AG20443 (cell line): ENCODE results near the gene VPS29.
"Not testable (repeated sequence)": the region's sequence is repeated elsewhere in the genome, so short reads cannot be mapped to it uniquely, and the experiment has no call there.

ENCODE experiments used
- DNase-seq: peaks from one replicate; pipeline ENCODE4 v3.0.0; 2012; ENCODE audit warnings: low spot score, mixed read lengths

Gene VPS29

DNA sequence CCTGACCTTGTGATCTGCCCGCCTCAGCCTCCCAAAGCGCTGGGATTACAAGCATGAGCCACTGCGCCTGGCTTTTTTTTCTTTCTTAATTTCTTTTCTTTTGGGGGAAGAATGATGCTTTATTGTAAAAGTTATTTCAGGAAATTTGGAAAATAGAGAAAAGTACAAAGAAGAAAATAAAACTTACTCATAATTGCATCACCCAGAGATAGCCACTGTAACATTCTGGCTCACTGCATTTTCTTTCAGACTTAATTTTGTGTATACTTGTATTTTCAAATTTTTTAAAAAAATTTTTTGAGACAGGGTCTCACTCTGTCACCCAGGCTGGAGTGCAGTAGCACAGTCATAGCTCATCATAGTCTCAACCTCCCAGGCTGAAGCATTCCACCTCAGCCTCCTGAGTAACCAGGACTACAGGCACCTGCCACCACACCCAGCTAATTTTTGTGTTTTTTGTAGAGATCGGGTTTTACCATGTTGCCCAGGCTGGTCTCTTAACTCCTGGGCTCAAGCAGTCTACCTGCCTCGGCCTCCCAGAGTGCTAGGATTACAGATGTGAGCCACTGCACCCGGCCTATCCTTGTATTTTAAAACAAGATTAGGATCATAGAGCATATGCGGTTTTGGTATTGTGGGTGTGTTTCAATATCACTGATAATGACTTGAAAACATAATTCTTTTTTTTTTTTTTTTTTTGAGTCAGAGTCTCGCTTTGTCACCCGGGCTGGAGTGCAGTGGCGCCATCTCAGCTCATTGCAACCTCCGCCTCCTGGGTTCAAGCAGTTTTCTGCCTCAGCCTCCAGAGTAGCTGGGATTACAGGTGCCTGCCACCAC, 19.2 kb upstream of the VPS29 start:
- not testable (repeated sequence) for DNase-seq

DNA sequence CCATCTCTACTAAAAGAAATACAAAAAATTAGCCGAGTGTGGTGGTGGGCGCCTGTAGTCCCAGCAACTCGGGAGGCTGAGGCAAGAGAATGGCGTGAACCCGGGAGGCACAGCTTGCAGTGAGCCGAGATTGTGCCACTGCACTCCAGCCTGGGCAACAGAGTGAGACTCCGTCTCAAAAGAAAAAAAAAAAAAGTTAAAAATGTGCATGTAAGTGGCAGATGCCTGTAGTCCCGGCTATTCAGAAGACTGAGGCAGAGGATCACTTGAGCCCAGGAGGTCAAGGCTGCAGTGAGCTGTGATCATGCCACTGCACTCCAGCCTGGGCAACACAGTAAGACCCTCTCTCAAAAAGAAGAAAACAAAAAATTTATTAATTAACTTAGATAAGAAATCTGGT, 16.1 kb upstream of the VPS29 start:
- DNase-seq = not testable (repeated sequence)

DNA sequence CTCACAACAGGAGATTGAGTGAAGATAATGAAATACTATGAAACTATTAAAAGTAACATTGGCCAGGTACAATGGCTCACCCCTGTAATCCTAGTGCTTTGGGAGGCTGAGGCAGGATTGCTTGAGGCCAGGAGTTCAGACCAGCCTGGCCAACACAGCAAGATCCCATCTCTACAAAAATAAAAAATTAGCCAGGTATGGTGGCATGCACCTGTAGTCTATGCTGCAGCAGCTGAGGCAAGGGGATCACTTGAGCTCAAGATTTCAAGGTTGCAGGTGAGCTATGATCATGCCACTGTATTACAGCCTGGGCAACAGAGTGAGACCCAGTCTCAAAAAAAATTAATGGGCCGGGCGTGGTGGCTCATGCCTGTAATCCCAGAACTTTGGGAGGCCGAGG, 15.1 kb upstream of the VPS29 start:
- no peak for DNase-seq

DNA sequence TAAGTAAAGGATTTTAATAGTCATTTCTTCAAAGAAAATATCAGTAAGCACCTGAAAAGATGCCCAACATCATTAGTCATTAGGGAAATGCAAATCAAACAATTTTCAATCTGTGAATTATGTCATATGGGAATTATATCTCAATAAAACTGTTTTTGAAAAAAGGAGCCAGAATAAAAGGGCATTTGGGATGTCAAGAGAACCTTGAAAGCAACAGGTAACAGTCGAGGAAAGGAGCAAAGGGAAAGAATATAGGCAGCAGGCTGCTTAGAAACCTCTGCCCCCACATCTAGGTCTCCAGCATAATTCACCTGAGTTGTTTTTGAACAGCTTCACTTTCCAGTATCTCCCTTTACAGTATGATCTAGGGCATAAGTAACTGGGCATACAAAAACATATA, 12.5 kb upstream of the VPS29 start:
- no peak for DNase-seq

DNA sequence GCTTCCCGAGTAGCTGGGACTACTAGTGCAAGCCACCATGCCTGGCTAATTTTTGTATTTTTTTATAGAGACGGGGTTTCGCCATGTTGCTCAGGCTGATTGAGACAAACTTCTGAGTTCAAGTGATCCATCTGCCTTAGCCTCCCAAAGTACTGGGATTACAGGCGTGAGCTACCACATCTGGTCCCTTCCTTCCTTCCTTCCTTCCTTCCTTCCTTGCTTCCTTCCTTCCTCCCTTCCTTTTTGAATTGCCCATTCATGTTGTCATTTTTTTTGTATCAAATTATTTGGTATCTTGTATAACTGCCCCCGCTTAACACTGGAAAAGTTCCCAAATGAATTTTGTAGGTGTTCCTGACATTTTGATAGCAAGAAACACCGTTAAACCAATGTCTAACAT, 11.9 kb upstream of the VPS29 start:
- no peak for DNase-seq

DNA sequence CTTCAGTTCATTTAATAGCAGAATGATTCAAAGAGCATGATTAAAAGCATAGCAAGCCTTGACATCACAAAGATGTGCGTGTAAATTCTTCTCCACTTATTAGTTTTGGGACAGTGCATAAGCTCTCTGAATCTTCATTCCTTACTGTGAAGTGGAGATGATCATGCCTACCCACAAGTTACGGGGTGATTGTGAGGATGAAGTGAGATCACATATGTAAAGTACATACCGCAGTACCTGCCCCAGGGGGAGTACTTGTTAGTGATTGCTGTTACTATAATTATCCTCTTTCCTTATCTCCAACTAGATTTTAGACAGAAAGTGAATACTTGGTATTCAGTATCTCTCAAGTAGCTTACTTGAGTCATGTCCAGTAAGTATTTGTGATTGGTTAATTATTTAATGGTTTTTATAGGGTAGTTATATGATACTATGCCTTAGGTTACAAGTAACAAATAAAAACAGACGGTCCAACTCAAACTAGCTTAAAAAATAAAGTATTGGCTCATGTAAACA, 6.2 kb upstream of the VPS29 start:
- no peak for DNase-seq

DNA sequence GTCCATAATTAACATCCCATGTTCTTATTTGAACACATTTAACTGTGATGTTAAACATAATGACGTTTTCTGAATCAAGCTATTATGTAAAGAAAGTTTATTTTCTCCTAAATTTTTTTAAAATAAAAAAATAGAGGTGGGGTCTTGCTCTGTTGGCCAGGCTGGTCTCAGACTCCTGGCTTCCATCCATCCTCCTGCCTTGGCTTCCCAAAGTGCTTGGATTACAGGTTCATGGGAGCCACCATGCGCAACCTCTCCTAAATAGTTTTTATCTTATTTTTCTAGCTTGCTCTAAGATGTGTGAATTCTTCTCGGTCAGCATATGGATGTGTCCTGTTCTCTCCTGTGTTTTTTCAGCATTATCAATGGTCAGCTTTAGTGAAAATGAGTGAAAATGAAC, 3.4 kb upstream of the VPS29 start:
- DNase-seq = no peak

DNA sequence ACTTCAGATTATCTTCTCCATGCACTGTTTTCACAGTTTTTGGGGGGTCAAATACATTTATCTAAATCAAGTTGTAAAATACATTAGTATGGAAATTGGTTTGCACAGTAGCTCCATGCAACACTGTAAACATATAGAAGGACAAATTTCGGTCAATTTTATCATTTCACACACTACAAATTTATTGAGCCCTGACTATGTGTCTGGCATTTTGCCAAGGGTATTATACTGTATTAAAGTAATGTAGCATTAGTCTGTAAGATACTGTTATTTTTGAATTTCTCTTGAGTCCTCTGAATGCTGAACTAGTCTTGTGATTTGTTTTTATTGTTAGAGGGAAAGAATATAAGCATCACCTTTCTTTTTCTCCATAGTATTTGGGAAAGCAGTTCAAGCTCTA, 1.5 kb upstream of the VPS29 start:
- DNase-seq = no peak

DNA sequence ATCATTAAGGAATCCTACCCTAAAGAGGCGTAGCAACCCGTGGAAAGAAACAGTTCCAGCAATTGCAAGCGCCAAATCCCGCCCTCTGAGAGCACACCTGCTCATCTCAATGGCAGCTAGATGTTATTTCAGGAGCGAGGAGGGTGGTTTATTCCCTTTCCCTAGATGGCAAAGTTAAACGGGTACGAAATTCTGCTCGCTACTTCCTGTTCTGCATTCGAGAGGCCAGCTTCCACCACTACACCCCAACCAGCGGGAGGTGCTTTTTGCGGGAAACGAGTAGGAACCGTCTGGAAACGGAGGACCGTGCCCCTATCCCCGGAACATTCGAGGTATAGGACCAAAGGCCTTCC, 536 bp downstream of the VPS29 start:
- DNase-seq = peak; percentile 45

DNA sequence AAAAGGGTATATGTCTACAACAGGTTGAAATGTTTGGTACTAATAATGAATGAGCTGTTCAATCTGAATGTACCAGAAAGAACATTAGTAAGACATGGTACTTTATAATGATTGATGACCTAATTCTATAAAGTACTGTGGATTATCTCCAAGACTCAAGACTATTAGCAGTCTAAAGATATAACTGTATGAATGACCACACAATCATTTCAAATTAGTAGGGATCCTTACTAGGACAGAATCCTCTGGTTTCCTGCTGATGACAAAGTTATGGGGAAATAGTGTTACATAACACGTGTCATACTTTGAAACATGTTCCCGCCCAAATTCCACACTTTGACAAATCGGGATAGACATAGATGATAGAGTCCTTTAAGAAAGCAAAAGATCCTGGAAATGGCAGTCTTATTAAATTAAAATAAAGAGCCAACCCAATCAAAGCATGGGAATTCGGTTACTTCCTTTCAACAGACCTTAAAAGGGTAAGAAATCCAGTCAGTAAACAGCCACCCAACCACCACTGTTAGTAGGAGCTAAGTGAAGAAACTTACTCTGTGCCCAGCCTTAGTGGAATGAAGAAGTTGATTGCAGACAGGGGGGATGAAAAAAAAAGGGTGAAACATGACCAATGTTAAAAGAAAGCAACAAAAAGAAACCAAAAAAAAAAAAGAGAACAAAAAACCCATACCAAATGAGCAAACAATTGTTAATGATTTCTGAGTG, 2.8 kb downstream of the VPS29 start:
- peak; percentile 46 for DNase-seq

DNA sequence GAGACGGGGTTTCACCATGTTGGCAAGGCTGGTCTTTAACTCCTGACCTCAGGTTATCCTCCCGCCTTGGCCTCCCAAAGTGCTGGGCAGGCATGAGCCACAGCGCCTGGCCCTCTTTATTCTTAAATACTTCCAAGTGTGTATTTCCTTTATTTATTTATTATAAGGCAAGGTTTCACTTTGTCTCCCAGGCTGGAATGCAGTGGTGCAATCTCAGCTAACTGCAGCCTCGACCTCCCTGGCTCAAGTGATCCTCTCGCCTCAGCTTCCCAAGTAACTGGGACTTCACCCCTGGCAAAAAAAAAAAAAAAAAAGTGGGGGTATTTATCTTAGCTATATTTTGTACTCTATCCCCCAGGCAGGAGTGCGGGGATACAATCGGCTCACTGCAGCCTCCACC, 26.5 kb downstream of the VPS29 start:
- no peak for DNase-seq

DNA sequence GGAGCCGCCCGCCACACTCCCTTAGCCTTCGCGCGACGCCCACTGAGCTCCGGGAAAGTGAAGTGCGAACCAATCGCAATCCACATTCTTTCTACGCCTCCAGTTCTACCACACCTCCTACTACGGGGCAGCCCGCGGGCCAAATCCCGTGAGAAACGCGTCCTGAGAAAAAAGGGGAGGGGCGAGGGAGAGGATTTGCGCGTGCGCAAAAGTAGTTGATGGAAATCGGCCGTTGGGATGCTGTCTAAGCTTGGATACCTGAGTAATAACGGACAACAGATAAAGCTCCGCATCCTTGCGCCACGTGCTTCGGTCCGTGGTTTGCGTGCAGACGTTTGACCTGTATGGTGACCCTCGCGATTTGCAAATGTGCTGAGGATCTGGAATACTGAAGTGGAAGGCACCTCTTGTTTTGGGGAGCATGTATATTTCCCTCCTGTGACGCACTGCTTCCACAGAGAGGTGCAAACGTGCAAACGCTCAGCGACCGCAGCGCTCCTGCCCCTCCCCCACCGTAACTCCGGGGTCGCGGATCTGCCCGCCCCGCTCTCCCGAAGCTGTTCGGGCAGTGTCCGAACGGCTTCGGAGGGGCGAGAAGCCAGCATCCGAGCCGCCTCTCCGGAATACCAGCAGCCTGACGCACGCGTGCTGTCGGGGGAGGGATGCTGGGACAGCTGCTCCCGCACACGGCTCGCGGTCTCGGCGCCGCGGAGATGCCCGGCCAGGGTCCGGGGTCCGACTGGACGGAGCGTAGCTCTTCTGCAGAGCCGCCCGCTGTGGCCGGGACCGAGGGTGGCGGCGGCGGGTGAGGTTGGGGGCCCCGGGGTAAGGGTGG, 33.5 kb downstream of the VPS29 start, which contains the start of the genes FAM216A and GPN3:
TSS of gene FAM216A (plus strand) at position 632 of the 835 bp plus-strand sequence. CDS start at position 663, 31 bp downstream.
TSS of gene GPN3 (minus strand) at position 44 of the 835 bp plus-strand sequence. CDS start 54 bp downstream, outside the sequence.
- peak; percentile 97 for DNase-seq

DNA sequence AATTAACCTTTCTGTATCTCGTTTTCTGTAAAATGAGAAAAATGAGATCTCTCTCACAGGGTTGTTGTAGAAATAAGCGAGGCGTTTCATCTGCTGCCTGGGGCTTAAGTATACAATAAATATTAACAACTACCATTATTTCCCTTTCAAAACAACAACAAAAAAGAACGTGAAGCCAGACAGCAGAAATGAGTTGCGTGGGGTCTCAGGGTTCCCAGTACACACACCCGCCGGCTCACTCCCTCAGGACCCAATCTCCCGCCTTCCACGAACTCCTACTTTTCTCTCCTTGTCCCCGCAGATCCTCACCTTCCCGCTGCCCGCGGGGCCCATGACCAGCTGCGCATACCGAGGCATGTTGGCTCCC, 34.1 kb downstream of the VPS29 start:
- no peak for DNase-seq

DNA sequence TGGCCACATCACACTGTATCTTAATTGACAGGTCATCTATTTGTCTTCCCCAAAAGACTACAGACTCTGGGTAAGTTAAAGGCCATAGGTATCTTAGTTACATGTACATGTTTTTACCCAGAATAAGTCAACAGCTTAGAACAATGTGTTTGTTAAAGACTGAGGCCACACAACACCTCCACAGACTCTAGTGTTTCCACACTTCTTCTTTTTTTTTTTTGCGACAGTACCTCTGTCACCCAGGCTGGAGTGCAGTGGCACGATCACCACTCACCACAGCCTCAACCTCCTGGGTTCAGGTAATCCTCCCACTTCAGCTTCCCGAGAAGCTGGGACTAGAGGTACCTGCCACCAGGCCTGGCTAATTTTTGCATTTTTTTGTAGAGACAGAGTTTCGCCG, 35.1 kb downstream of the VPS29 start:
- no peak for DNase-seq

DNA sequence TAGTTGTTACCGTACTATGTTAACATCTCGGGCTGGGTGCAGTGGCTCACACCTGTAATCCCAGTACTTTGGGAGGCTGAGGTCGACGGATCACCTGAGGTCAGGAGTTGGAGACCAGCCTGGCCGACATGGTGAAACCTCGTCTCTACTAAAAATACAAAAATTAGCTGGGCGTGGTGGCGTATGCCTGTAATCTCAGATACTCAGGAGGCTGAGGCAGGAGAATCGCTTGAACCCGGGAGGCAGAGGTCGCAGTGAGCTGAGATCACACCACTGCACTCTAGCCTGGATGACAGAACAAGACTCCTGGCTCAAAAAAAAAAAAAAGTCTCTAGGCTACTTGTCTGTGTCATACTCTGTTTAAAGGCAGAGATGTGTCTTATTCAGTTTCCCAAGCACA, 36.1 kb downstream of the VPS29 start:
- not testable (repeated sequence) for DNase-seq

DNA sequence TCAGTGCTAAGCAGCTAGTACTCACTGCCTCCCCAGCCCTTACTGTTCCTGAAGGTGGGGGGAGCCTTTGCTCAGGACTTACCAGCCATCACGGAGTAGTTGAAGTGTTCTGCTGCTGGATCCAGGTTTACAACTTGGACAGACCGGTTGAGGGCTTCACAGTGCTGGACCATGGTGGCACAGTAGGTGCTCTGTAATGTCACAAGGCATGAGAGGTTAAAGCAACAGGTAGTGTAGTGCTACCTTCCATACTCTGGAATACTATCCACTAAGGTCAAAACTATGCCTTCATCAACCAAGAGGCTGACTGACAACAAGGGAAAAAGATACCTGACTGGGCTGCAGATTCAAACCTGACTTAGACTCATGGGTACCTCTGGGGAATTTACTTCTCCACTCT, 36.9 kb downstream of the VPS29 start:
- DNase-seq = no peak

DNA sequence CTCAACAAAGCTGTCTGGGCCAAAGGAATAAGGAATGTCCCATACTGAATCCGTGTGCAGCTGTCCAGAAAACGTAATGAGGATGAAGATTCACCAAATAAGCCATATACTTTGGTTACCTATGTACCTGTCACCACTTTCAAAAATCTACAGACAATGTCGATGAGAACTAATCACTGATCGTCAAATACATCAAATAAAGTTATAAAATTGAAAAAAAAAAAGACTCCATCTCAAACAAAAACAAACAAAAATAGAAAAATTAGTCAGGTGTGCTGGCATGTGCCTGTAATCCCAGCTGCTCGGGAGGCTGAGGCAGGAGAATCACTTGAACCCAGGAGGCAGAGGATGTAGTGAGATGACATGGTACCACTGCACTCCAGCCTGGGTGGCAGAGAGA, 40.7 kb downstream of the VPS29 start:
- DNase-seq = not testable (repeated sequence)

DNA sequence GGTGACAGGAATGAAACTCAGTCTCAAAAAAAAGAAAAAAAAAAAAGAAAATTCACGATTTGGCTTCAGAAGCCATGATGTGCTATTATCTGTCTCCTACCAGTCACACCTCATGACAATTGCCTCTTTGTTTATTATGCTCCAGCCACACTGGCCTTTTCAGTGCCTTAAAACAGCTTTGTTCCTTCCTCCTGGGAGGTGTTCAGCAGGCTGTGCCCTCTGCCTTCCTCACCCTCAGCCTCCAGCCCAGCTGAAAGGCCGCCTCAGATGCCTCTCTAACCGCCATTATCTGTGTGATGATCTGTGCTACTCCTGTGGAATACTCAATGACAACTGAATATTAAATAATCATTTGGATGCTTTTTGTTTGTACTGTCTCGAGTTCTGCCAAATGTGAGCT, 43.2 kb downstream of the VPS29 start:
- no peak for DNase-seq

DNA sequence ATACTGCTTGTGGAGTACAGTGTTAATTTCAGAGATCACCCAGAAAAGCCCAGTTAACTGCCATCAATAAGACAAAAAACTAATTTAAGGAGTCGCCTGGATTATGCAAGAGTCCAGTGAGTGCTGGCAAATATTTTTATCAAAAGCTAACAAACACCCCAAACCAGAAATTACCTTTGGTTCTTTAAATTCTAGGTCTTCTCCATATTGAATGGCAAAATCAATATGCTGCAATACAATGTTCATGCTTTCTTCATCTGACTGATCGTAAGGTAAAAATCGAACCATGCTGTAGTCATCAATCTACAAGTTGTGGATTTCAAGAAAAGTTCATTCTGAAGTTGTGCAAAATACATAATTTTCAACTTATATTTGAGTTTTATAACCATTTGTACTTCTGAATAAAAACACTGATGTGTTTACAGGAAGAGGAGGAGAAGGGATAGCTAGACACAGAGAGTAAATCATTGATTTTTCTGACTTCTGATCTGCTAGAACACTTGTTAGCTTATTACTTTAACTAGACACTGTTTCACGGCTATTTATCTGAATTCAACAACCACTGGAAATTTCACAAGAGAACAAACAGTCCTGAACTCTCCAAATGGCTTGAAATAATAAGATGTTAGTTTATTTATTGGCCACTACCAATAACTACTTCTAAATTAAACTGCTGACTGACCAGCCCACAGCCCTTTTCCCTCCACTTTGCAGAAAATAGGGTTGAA, 48.2 kb downstream of the VPS29 start:
- DNase-seq = no peak

DNA sequence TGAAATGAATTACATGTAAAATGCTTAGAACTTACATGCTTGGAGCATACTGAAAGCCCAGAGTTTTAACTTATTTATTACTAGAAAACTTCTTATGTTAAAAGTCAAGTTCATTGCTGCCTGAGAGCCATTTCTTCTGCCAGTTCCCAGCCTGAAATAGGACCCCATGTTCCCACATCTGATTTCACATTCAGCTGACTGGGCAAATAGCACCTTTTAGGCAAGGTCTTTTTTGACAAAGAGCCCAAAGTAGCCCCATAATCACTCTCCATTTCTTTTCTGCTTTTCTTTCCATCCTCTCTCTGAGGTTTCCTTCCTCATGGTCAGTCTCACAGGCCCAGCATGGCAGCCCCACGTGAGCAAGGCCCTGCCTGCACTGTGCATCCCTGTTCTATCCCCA, 50.6 kb downstream of the VPS29 start:
- DNase-seq = no peak

DNA sequence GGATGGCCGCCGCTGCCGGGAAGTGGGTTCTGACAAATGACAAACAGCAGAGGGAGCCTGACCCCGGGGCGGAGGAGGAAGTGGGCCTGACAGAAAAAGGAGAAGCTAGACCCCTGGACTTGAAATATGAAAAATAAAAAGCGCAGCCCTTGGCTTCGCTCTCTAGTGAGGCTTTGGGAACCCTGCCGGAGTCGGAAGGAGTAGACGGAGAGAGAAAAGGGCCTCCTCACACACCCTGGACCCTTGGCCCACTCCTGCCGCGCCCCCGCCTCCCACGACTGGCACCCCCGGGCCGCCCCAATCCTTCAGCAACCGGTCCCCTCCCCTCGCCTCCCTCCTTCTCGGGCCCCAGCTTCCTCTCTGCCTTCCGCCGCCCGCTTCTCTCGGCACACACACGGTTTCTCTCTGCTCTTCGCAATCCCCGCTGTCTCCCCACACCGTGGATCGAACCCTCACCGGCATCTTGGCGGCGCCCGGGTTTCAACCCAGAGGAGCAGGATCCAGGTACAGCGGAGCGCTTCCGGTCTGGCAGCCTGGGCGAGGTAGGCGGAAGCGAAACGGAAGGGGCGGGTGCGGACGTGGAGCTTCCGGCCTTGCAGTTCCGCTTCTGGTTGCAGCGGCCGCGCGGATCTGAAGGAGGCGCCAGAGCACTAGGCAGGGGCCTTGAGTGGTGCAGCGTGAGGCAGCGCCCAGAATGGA, 52.0 kb downstream of the VPS29 start, which contains the start of gene ARPC3:
TSS of gene ARPC3 (minus strand) at position 539 of the 699 bp plus-strand sequence. CDS start at position 462, 77 bp downstream.
- DNase-seq = peak; percentile 97
